WTC11 (cell line): ENCODE data around the gene POLR2L. TPM values are rescaled to one million over a fixed set of nuclear protein-coding genes. Genes with fewer than 3 reads are reported as not detected.

ENCODE experiments used
- ATAC-seq: fragments of 200-7000 bp; cut with Tn5 transposase; 2 replicates; pipeline ENCODE4 v1.10.0; 2021; ENCODE audit warnings: mild to moderate bottlenecking, moderate library complexity
- CTCF ChIA-PET: fragments of 300-600 bp; sonication (Branson Sonifier 250); formaldehyde crosslinking; loops from one replicate; lab custom pipeline; 2021; ENCODE audit warnings: antibody characterized with exemption; lab: Charles Lee
- POLR2A ChIA-PET: fragments of 350-600 bp; sonication (Branson Sonifier 250); formaldehyde crosslinking; loops from one replicate; lab custom pipeline; 2021; ENCODE audit warnings: antibody characterized with exemption; lab: Charles Lee
- DNase-seq: peaks from one replicate; pipeline ENCODE4 v3.0.0; 2021; ENCODE audit warnings: low spot score
- H3K27ac Mint-ChIP-seq: 2 replicates; pipeline ENCODE4 v1.8.0; 2021; ENCODE audit warnings: mixed read lengths
- H3K27me3 Mint-ChIP-seq: 2 replicates; pipeline ENCODE4 v1.8.0; 2021; ENCODE audit warnings: low read depth, mild to moderate bottlenecking, moderate library complexity, mixed read lengths
- H3K36me3 Mint-ChIP-seq: 2 replicates; pipeline ENCODE4 v1.8.0; 2021; ENCODE audit warnings: mixed read lengths
- H3K4me1 Mint-ChIP-seq: 2 replicates; pipeline ENCODE4 v1.8.0; 2022; ENCODE audit warnings: mixed read lengths
- H3K4me3 Mint-ChIP-seq: 2 replicates; pipeline ENCODE4 v1.8.0; 2021; ENCODE audit warnings: mild to moderate bottlenecking, moderate library complexity, mixed read lengths
- H3K9me3 Mint-ChIP-seq: 2 replicates; pipeline ENCODE4 v1.8.0; 2021; ENCODE audit warnings: mixed read lengths
- ATF3 ChIP-seq: sonication (generic); formaldehyde crosslinking; conservative IDR thresholded peaks from 2 replicates; pipeline ENCODE4 v1.8.1; 2022; ENCODE audit warnings: mild to moderate bottlenecking, missing genetic modification reagents
- CBFB ChIP-seq: sonication (generic); formaldehyde crosslinking; IDR thresholded peaks from 2 replicates; pipeline ENCODE4 v1.8.1; 2022; ENCODE audit warnings: mild to moderate bottlenecking, low read depth, missing genetic modification reagents
- CREB1 ChIP-seq: sonication (generic); formaldehyde crosslinking; IDR thresholded peaks from 2 replicates; pipeline ENCODE4 v1.8.0; 2023; ENCODE audit warnings: mild to moderate bottlenecking, missing genetic modification reagents
- CTCF ChIP-seq: fragments of 200-600 bp; IDR thresholded peaks from 2 replicates; pipeline ENCODE4 v1.8.0; 2022; ENCODE audit warnings: antibody characterized with exemption
- ESRRA ChIP-seq: sonication (generic); formaldehyde crosslinking; IDR thresholded peaks from 2 replicates; pipeline ENCODE4 v1.8.1; 2022; ENCODE audit warnings: mild to moderate bottlenecking, missing genetic modification reagents, borderline replicate concordance
- FOXP1 ChIP-seq: sonication (generic); formaldehyde crosslinking; IDR thresholded peaks from 2 replicates; pipeline ENCODE4 v1.8.0; 2022; ENCODE audit warnings: missing genetic modification reagents, mild to moderate bottlenecking, moderate library complexity, borderline replicate concordance
- GRHL2 ChIP-seq: fragments of 250-450 bp; sonication (Bioruptor Pico); IDR thresholded peaks from 2 replicates; pipeline ENCODE4 v1.8.0; 2022; ENCODE audit warnings: mild to moderate bottlenecking, moderate library complexity; ENCODE audit not compliant: insufficient replicate concordance, severe bottlenecking
- HMGA2 ChIP-seq: fragments of 250-450 bp; sonication (Bioruptor Pico); IDR thresholded peaks from 2 replicates; pipeline ENCODE4 v1.4.0; 2021; ENCODE audit warnings: mild to moderate bottlenecking, moderate library complexity
- HMGXB4 ChIP-seq: sonication (generic); formaldehyde crosslinking; IDR thresholded peaks from 2 replicates; pipeline ENCODE4 v1.8.1; 2023; ENCODE audit warnings: mild to moderate bottlenecking, moderate library complexity, missing genetic modification reagents
- JUN ChIP-seq: sonication (generic); formaldehyde crosslinking; IDR thresholded peaks from 2 replicates; pipeline ENCODE4 v1.8.0; 2023; ENCODE audit warnings: mild to moderate bottlenecking, missing genetic modification reagents
- MAX ChIP-seq: sonication (generic); formaldehyde crosslinking; IDR thresholded peaks from 2 replicates; pipeline ENCODE4 v1.8.0; 2022; ENCODE audit warnings: mild to moderate bottlenecking, missing genetic modification reagents
- MLX ChIP-seq: sonication (generic); formaldehyde crosslinking; IDR thresholded peaks from 2 replicates; pipeline ENCODE4 v1.8.1; 2023; ENCODE audit warnings: mild to moderate bottlenecking, missing genetic modification reagents, moderate library complexity
- MYBL2 ChIP-seq: sonication (generic); formaldehyde crosslinking; IDR thresholded peaks from 2 replicates; pipeline ENCODE4 v1.8.1; 2023; ENCODE audit warnings: mild to moderate bottlenecking, moderate library complexity, missing genetic modification reagents
- NFATC4 ChIP-seq: fragments of 250-450 bp; sonication (Bioruptor Pico); IDR thresholded peaks from 2 replicates; pipeline ENCODE4 v1.9.0; 2021; ENCODE audit warnings: mild to moderate bottlenecking
- NFE2L1 ChIP-seq: sonication (generic); formaldehyde crosslinking; IDR thresholded peaks from 2 replicates; pipeline ENCODE4 v1.8.1; 2023; ENCODE audit warnings: missing genetic modification reagents
- NR1H2 ChIP-seq: sonication (generic); formaldehyde crosslinking; IDR thresholded peaks from 2 replicates; pipeline ENCODE4 v1.9.0; 2021; ENCODE audit warnings: mild to moderate bottlenecking, moderate library complexity, missing genetic modification reagents
- OVOL2 ChIP-seq: fragments of 250-450 bp; sonication (Bioruptor Pico); IDR thresholded peaks from 2 replicates; pipeline ENCODE4 v1.9.0; 2021; ENCODE audit warnings: mild to moderate bottlenecking, borderline replicate concordance
- RELA ChIP-seq: sonication (generic); formaldehyde crosslinking; IDR thresholded peaks from 2 replicates; pipeline ENCODE4 v1.8.1; 2022; ENCODE audit warnings: missing genetic modification reagents, mild to moderate bottlenecking, borderline replicate concordance
- SP1 ChIP-seq: sonication (generic); formaldehyde crosslinking; conservative IDR thresholded peaks from 2 replicates; pipeline ENCODE4 v1.8.1; 2022; ENCODE audit warnings: missing genetic modification reagents
- TEAD1 ChIP-seq: sonication (generic); formaldehyde crosslinking; IDR thresholded peaks from 2 replicates; pipeline ENCODE4 v1.8.0; 2022; ENCODE audit warnings: mild to moderate bottlenecking, missing genetic modification reagents
- TP53 ChIP-seq: sonication (generic); formaldehyde crosslinking; IDR thresholded peaks from 2 replicates; pipeline ENCODE4 v1.8.1; 2023; ENCODE audit warnings: mild to moderate bottlenecking, missing genetic modification reagents
- ZBTB21 ChIP-seq: sonication (generic); formaldehyde crosslinking; IDR thresholded peaks from 2 replicates; pipeline ENCODE4 v1.8.1; 2023; ENCODE audit warnings: mild to moderate bottlenecking, missing genetic modification reagents, borderline replicate concordance
- ZNF416 ChIP-seq: fragments of 250-450 bp; sonication (Bioruptor Pico); IDR thresholded peaks from 2 replicates; pipeline ENCODE4 v1.9.0; 2021; ENCODE audit warnings: mild to moderate bottlenecking, inconsistent platforms
- total RNA-seq: library from RNA; stranded (reverse); gene quantifications from 3 replicates; pipeline ENCODE4 v1.2.3, GENCODE V29; 2021

Gene POLR2L
- total RNA-seq, 1 experiment from 2014 or later = 152 TPM

GRCh38 chr11:804599-804964 is 37.7 kb downstream of the POLR2L start:
- no peak for TF ChIP-seq CBFB (CRISPR knock-in tag)
- no peaks in the 10 kb centered on the region for H3K9me3 Mint-ChIP-seq
- no peaks in the 10 kb centered on the region for H3K27me3 Mint-ChIP-seq
- H3K36me3 Mint-ChIP-seq = no peaks in the 10 kb centered on the region
- peak overlapping the region; percentile 73 for H3K4me3 Mint-ChIP-seq
- no peak for ATAC-seq
- peaks cover 21% of the 10 kb centered on the region for H3K4me1 Mint-ChIP-seq
- POLR2A ChIA-PET = interaction anchor here (0.9 to 1.4 kb wide), 5 partner anchors 14 to 32 kb away, joined by 3 to 4 read pairs (median 3); no protein-coding TSS in a partner anchor
- no peak for DNase-seq
- no peak overlapping the region for H3K27ac Mint-ChIP-seq
- CTCF ChIA-PET = interaction anchor here (0.8 to 1.4 kb wide), 4 partner anchors 9 to 250 kb away, joined by 3 to 5 read pairs (median 3); no protein-coding TSS in a partner anchor

GRCh38 chr11:803770-804598 is 38.3 kb downstream of the POLR2L start:
- POLR2A ChIA-PET = interaction anchor here (0.9 to 1.4 kb wide), 5 partner anchors 13 to 33 kb away, joined by 3 to 4 read pairs (median 3); no protein-coding TSS in a partner anchor
- Mint-ChIP-seq H3K27ac (no peak overlapping the region), H3K9me3 (no peaks in the 10 kb centered on the region), H3K4me1 (peaks cover 21% of the 10 kb centered on the region), H3K4me3 (peak overlapping the region; percentile 73), H3K27me3 (no peaks in the 10 kb centered on the region), H3K36me3 (no peaks in the 10 kb centered on the region)
- ATAC-seq (no peak), DNase-seq (no peak)
- TF ChIP-seq HMGA2 (CRISPR knock-in tag) = no peak
- peak; percentile 31; the same call in 1 of the 2 replicates for TF ChIP-seq FOXP1 (CRISPR knock-in tag)
- CTCF ChIA-PET = interaction anchor here (0.8 to 1.3 kb wide), 4 partner anchors 9 to 94 kb away, joined by 3 to 5 read pairs (median 3); no protein-coding TSS in a partner anchor

GRCh38 chr11:803467-803742 is 38.9 kb downstream of the POLR2L start:
- no peak for DNase-seq
- ChIA-PET POLR2A (interaction anchor here (1.1 kb wide), 1 partner anchor 13 kb away, joined by 4 read pairs; no protein-coding TSS in a partner anchor), CTCF (interaction anchor here (1.1 kb wide), 1 partner anchor 13 kb away, joined by 3 read pairs; no protein-coding TSS in a partner anchor)
- TF ChIP-seq NFATC4 (CRISPR knock-in tag) (no peak), NFE2L1 (no peak), CREB1 (CRISPR knock-in tag) (no peak), FOXP1 (CRISPR knock-in tag) (no peak), CBFB (CRISPR knock-in tag) (no peak), NR1H2 (CRISPR knock-in tag) (no peak), MAX (CRISPR knock-in tag) (no peak), ZNF416 (CRISPR knock-in tag) (no peak), CTCF (no peak)
- Mint-ChIP-seq H3K4me3 (peak overlapping the region; percentile 73; the same call in 1 of the 2 replicates), H3K36me3 (no peaks in the 10 kb centered on the region), H3K27ac (no peak overlapping the region), H3K4me1 (peaks cover 15% of the 10 kb centered on the region), H3K27me3 (no peaks in the 10 kb centered on the region), H3K9me3 (no peaks in the 10 kb centered on the region)
- no peak for ATAC-seq

- ATAC-seq (no peak), DNase-seq (no peak)
- H3K4me1 Mint-ChIP-seq = peaks cover 13% of the 10 kb centered on the region
- POLR2A ChIA-PET = no interaction called here
- CTCF ChIA-PET = interaction anchor here (0.7 to 1.1 kb wide), 3 partner anchors 12 to 38 kb away, joined by 3 read pairs; no protein-coding TSS in a partner anchor
- H3K9me3 Mint-ChIP-seq = no peaks in the 10 kb centered on the region
- 0 out of 2 replicates have a peak overlapping the region, but pooled peaks have one; percentile 14 for H3K4me3 Mint-ChIP-seq
- no peaks in the 10 kb centered on the region for H3K27me3 Mint-ChIP-seq
- no peaks in the 10 kb centered on the region for H3K36me3 Mint-ChIP-seq
- no peak overlapping the region for H3K27ac Mint-ChIP-seq
- TF ChIP-seq GRHL2 (no peak), OVOL2 (CRISPR knock-in tag) (no peak), HMGXB4 (no peak), TEAD1 (no peak), SP1 (CRISPR knock-in tag) (no peak), ATF3 (no peak), RELA (CRISPR knock-in tag) (no peak), MYBL2 (CRISPR knock-in tag) (no peak), MLX (CRISPR knock-in tag) (no peak), ZNF416 (CRISPR knock-in tag) (no peak), JUN (no peak), ESRRA (CRISPR knock-in tag) (no peak), TP53 (CRISPR knock-in tag) (no peak), ZBTB21 (CRISPR knock-in tag) (no peak)
Observed at GRCh38 chr11:802693-803466, 39.4 kb downstream of the POLR2L start.
